GM19351 (cell line): Measurements from ENCODE around the gene SLC2A1.

ENCODE experiments used
- ATAC-seq: cut with Tn5 transposase; IDR thresholded peaks from one replicate; pipeline ENCODE4 v1.9.1; 2021; ENCODE audit warnings: mild to moderate bottlenecking, moderate library complexity; ENCODE audit not compliant: unreplicated experiment

SLC2A1 gene

DNA sequence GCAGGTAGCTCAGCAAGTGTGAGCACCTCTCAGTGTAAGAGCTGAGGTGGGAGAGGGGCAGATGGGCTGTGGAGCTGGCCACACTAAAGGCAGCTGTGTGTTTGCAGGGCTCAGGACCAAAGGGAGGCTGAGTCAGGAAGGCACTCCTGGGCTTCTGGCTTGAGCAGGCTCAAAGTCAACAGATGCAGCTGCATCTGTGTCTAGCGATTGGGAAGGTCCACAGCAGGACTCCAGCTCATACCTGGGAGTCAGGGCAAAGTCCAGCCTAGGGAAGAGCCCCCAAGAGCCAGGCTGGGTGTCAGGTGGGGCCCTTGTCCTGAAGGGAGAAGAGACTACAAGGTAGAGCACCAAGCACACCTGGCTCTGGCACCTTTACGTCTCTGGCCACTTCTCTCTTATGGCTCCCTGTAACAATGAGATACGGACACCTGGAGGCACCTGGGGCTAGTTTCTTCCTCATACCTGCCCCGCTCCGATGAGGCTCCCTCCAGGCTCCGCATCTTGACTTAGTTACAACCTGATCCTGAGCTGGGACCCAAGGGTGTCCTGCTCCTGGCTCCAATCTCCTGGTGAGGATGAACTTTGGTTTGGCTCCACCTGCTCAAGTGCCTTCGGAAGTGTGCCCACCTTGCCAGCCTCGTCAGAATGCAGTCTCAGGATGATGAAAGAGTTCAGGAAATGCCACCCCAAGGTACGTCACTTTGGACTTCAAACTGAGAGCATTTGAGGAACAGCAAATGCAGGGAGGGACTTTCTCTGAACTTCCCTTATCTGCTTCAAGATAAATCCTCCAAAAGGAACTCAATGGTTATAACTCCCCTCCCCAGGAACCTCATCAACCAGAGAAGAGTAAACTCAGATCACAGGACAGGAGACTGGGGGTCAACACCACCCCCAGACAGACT is 21.5 kb upstream of the SLC2A1 start:
- ATAC-seq, result no peak

DNA sequence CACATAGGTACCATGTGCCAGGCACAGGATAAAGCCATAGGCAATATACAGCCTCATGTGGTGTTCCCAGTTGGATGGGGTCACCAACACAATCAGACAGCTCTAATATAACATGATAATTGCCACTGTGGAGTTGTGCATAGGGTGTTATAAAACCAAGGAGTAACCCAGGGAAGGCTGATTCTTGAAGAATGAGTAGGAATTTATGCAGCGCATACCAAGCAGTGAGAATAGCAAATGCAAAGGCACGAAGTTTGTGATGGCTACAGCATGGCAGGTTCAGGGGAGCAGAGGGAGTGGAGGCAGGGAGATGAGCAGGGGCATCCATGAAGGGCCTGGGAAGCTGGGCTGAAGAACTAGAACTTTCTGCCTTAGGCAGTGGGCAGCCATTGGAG is 20.4 kb upstream of the SLC2A1 start:
- ATAC-seq, result no peak

GRCh38 chr1:42978317-42979035 is 19.8 kb upstream of the SLC2A1 start:
- ATAC-seq, result no peak

- ATAC-seq, result no peak
Measured at GRCh38 chr1:42977653-42978052, 19.0 kb upstream of the SLC2A1 start.

DNA sequence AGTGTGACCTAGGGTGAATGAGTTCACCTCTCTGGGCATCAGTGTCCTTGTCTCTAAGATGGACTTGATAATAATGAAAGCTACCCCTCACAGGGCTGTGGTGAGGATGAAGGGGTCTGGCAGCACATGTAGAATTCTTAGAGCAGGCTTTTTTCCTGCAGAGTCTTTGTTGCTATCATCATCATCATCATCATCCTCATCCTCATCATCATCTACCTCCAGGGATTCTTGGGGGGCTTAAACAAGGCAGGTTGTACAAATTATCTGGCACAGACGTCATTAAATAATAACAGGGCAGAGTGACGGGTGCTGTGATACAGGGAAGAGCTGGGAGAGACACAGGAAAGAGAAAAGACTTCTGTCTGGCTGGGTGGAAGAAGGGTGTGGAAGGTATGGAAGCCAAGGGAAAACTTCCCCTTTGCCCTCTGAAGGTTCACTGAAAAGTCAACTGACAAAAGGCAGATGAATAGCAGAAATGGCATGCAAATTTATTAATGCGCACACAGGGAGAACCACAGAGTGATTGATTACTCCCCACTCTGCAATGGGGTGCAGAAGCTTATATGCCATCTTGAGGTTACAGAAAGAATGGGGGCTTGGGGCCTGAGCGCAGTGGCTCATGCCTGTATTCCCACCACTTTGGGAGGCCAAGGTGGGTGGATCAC is 17.0 kb upstream of the SLC2A1 start:
- no peak for ATAC-seq

- ATAC-seq, result no peak
Measured at GRCh38 chr1:42974767-42975437, 16.2 kb upstream of the SLC2A1 start.

- ATAC-seq, result no peak
Measured at GRCh38 chr1:42973799-42974198, 15.1 kb upstream of the SLC2A1 start.

DNA sequence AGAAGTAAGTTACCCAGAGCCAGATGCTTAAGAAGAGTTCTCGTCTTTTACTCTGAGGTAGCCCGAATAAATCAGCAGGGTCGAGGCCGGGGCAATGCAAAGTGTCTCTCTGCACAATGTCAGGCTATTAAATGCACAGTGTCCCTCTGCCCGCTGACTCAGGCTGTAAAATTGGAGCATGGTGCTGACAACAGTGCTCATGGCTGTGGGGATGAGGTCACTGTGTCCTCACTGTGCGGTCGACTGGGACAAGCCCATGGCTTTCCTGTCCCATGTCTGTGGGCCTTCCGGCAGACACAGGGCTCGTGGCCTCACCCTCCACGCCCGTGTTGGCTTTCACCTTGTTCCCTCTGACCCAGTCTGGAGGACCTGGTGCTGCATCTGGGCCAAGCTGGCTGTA is 14.6 kb upstream of the SLC2A1 start:
- no peak for ATAC-seq

- ATAC-seq, result no peak
Measured at GRCh38 chr1:42971841-42972291, 13.2 kb upstream of the SLC2A1 start.

DNA sequence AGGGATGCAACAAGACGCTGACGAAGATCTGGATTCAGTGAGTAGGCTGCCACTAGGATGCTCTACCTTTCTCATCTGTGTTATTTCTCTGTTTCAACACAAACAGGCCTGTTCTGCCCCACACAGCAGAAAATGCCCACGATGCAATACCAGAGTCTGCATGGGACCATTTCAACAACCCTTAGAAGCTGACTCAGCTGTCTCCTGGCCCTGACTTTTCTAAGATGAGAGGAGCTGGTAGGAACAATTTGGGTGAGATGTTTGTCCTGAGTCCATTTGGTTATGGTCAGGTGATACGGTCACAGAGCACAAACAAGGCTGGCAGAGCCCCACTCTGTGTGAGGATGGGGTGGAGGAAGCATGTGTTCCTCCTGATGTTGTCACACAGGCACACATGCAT is 11.5 kb upstream of the SLC2A1 start:
- no peak for ATAC-seq

DNA sequence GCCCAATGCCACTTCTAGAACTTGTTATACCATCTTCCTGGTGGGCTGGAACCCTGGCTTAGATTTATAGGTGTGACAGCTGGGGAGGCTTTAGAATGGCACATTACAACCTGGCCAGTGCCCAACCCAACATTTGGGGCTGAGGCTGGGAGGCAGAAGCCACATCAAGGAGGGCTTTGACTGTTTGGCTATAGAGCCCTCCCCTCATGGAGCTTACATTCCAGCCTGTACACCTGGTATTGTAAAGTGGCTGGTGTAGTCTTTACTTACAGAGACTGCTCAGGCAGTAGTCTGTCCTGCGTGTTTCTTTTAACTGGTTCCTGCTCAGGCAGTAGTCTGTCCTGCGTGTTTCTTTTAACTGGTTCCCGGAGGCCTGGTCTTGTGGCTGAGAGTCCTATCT is 10.0 kb upstream of the SLC2A1 start:
- no peak for ATAC-seq

- no peak for ATAC-seq
Measured at GRCh38 chr1:42966688-42967612, 8.3 kb upstream of the SLC2A1 start.

DNA sequence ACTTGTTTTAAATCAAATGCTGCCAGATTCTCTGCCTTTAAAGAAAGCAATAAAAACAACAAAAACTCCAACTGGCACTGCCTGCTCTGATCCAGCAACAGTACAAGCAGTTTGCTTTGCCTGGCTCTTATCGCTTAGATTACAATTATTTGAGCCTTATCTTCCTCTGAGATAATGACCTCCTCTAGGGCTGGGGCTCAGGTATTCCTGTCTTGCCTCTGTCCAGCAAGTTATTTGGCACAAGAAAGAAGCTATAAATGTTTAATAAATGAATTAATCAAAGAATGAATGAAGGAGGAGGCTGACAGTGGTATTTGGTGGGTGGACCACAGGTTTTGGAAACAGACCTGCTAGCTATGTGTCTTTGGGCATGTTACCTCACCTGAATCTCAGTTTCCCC is 6.7 kb upstream of the SLC2A1 start:
- ATAC-seq, result no peak

GRCh38 chr1:42964044-42964812 is 5.6 kb upstream of the SLC2A1 start:
- ATAC-seq, result no peak

GRCh38 chr1:42963378-42964043 is 4.8 kb upstream of the SLC2A1 start:
- ATAC-seq, result no peak

- ATAC-seq, result no peak
Measured at GRCh38 chr1:42962641-42963377, 4.1 kb upstream of the SLC2A1 start.

- no peak for ATAC-seq
Measured at GRCh38 chr1:42961312-42962091, 2.8 kb upstream of the SLC2A1 start.
